ENCODE results near the gene L2HGDH.
A peak's percentile ranks its signal among the peaks of the same experiment; 100 is the strongest.

L2HGDH gene

GRCh38 chr14:50225974-50226297 is 86.1 kb downstream of the L2HGDH start:
- DNase-seq: peak; percentile 41

- peak; percentile 37 for DNase-seq
Measured at GRCh38 chr14:50225067-50225973, 86.7 kb downstream of the L2HGDH start.

GRCh38 chr14:50222055-50222613 is 89.9 kb downstream of the L2HGDH start:
- DNase-seq: no peak

DNA sequence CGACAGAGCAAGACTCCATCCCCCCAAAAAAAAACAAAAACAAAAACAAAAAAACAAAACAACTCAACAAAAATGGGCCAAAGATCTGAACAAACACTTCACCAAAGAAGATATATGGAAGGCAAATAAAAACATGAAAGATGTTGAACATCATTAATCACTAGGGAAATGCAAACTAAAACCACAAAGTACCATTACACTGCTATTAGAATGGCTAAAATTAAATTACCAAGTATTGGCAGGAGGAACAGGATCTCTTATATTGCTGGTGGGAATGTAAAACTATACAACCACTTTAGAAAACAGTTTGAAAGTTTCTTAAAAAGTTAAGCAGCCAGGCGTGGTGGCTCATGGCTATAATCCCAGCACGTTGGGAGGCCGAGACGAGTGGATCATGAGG is 93.5 kb downstream of the L2HGDH start:
- DNase-seq: peak; percentile 51

DNA sequence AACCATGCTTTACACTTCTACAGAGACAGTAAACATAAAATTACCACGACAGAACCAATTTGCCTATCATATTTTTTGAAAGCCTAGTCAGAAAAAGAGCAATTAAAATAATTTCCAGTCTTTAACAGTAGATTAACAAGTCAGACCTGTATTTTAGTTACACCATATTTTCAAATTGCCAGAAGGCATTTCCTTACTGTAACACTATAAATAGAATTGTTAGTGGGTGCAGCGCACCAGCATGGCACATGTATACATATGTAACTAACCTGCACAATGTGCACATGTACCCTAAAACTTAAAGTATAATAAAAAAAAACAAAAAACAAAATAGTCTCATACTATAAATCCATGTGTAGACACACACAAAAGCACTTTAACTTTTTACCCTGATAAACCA is 96.6 kb downstream of the L2HGDH start:
- DNase-seq: no peak

DNA sequence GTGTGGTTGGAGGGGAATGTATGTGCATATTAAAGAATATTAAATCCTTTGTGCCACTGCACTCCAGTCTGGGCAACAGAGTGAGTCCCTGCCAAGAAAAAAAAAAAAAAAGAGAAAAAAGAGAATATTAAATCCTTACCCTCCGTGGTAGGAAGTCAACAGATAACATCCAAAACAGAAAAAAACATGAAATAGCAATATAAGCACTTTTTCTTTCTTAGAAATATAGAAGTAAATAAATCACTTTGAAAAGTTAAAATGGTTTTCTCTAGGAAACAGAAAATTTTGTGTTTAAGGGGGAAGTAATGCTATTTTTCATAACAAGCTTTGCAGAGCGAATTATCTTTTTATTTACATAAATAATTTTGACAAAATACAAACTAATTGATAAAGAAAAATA is 98.2 kb downstream of the L2HGDH start:
- DNase-seq: no peak

DNA sequence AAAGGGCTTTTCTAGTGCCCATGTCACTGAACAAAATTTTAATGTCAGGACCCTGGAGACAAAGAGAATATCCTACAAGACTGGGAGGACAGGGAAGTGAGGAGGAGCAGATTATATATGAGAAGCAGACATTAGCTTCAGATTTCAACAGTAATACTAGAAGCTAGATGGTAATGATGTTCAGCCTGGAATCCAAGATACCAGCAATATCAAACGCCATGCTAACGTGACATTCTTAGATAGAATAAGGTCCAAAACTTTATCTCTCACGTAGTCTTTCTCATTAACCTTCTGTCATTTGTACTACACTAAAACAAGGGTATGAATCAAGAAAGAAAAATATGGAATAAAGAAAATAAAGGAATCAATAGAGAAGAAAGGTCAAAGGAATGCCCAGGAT is 99.3 kb downstream of the L2HGDH start:
- DNase-seq: no peak

GRCh38 chr14:50210074-50210473 is 102.0 kb downstream of the L2HGDH start:
- no peak for DNase-seq

GRCh38 chr14:50198499-50198898 is 113.5 kb downstream of the L2HGDH start:
- no peak for DNase-seq

GRCh38 chr14:50191499-50191898 is 120.5 kb downstream of the L2HGDH start:
- DNase-seq: no peak

All from DMS79 (cell line).